DOHH2 (cell line): ENCODE measurements around the gene ZNF207.

Experiments used
- EZH2phosphoT487 ChIP-seq: fragments of 200-600 bp; sonication (generic); IDR thresholded peaks from 2 replicates; pipeline ENCODE4 v1.6.1; 2017; ENCODE audit warnings: borderline replicate concordance, mild to moderate bottlenecking, antibody characterized with exemption, low read length, moderate library complexity, mixed read lengths
- TF ChIP-seq, protein P1 (sequence below): fragments of 200-600 bp; sonication (generic); IDR thresholded peaks from one replicate; pipeline ENCODE4 v1.5.1; 2014; ENCODE audit warnings: antibody characterized with exemption, mild to moderate bottlenecking, low read depth, low read length; ENCODE audit not compliant: poor library complexity, severe bottlenecking

DNA sequence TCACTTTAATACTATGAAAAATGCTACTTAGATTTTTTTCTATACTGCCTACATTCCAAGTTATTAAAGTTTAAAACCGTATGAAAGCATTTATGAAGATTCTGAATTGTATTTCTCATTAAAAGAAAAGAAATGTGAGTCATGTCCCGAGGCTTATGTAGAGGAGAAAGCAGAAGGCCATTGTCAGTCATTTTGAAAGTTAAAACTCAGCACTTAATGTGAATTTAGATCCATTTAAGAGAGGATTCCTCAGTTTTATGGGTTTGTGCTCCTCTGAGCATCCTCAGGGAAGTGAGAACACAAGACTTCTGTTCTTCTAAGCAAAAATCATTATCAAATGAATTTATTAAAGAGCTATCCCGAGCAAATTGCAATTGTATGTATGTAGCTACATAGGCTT, 19.8 kb upstream of the ZNF207 start:
- TF ChIP-seq, protein P1, sequence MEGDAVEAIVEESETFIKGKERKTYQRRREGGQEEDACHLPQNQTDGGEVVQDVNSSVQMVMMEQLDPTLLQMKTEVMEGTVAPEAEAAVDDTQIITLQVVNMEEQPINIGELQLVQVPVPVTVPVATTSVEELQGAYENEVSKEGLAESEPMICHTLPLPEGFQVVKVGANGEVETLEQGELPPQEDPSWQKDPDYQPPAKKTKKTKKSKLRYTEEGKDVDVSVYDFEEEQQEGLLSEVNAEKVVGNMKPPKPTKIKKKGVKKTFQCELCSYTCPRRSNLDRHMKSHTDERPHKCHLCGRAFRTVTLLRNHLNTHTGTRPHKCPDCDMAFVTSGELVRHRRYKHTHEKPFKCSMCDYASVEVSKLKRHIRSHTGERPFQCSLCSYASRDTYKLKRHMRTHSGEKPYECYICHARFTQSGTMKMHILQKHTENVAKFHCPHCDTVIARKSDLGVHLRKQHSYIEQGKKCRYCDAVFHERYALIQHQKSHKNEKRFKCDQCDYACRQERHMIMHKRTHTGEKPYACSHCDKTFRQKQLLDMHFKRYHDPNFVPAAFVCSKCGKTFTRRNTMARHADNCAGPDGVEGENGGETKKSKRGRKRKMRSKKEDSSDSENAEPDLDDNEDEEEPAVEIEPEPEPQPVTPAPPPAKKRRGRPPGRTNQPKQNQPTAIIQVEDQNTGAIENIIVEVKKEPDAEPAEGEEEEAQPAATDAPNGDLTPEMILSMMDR: no peak
- no peak for TF ChIP-seq EZH2phosphoT487
